Activated CD4-positive, CD25-positive, alpha-beta regulatory T cell treated with anti-CD3 and anti-CD28 coated beads, Interleukin-2, amount 50 U/mL, for 16 hours (primary cell): Measurements from ENCODE around the gene MAPRE3.

Experiments used
- DNase-seq: peaks from one replicate; pipeline ENCODE4 v3.0.0-alpha.2; 2020; ENCODE audit warnings: low read depth, low spot score

Gene MAPRE3

DNA sequence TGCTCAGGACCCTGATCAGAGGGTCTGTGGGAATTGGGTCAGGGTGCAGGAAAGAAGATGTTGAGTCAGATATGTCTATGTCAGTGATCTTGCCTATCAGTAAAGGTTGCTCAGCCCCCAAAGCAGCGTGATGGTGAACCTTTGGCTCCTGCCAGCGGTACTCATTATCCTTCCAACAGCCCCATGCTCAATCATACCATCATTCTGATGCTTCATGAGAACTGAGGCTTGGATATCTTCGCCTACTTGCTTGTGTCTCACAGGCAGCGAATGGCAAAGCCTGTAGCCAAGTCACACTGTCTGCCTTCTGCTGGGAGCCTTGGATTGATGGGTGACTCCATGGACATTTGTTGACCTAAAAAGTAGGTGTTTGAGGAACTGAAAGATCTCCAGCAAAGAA, 43.3 kb downstream of the MAPRE3 start:
- no peak for DNase-seq

- DNase-seq, result no peak
Observed at GRCh38 chr2:27014771-27015433, 44.5 kb downstream of the MAPRE3 start.

- DNase-seq, result no peak
Observed at GRCh38 chr2:27016801-27017325, 46.4 kb downstream of the MAPRE3 start.

- no peak for DNase-seq
Observed at GRCh38 chr2:27018142-27018541, 47.7 kb downstream of the MAPRE3 start.

DNA sequence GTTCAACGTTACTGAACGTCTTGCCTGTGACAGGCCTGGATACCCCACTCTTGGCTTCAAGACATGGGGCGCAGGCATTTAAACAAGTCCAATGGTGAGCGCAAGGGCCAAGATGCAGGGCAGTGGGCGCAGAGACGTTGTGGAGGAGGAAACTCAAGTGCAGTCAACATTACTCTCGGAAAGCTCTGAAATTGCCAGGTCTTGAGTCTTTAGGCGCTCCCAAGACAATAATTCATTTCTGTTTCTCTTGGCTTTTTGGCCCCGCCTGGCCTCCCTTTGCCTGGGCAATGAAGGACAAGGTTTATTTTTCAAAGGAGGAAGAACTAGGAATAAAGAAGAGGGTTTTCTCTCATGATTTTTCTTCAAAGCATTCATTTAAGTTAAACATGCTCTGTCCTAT, 49.0 kb downstream of the MAPRE3 start:
- DNase-seq, result no peak

GRCh38 chr2:27019931-27020855, 49.8 kb downstream of the MAPRE3 start:
- DNase-seq, result no peak

- no peak for DNase-seq
Observed at GRCh38 chr2:27021253-27022049, 51.0 kb downstream of the MAPRE3 start.

DNA sequence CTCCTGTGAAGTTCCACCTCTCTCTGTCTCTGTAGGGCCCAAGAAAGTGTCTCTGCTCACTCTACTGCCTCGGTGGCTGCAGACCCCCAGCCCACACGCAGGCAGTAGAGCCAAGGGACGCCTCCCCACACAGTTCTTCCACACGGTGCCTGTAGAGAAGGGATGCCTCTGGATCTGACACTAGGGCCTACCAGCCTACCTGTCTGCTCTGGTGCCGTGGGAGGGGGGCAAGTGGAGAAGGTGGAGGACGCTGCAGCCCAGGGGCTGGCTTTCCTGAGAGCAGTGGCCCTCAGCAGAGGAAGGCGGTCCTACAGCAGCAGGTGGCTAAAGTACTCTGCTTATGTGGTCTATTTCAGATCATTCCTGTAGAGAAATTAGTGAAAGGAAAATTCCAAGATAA, 53.3 kb downstream of the MAPRE3 start:
- DNase-seq, result no peak

GRCh38 chr2:27024188-27024587, 53.8 kb downstream of the MAPRE3 start:
- no peak for DNase-seq

DNA sequence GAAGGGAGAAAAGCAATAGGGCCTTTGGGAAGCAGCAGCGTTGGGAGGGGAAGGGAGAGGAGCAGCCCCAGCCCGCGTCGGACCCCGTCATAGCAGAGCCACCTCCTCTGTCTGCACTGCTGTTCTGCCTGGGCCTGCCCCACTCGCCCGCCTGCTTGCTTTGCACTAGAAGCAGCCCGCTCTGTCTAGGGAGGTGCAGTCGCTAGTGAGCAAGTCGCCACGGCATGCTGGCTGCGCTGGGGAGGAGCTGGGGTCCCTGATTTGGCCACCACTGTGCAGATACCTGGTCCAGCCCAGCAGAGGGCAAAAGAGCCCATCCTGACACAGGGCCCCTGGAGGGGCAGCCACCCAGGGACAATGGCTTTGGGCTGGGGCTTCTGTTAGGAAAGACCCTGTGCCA, 54.4 kb downstream of the MAPRE3 start:
- no peak for DNase-seq

DNA sequence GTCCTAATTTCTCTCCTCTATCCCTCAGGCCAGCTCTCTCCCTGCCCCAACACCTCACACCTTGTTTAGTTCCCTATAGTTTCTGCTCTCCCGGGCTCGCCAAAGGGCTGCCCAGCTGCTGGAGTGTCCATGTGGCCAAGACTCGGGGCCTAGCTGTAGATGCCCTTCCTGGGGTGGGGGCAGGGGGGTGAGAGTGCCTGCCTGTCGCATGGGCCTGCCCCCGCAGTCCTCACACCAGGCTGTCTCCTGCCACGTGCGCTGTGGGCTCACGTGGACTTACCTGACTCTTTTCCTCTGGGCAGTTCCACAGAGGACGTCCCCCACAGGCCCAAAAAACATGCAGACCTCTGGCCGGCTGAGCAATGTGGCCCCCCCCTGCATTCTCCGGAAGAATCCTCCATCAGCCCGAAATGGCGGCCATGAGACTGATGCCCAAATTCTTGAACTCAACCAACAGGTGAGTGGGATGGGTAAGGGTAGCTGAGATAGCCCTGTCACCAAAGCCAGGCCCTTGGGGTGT, 54.9 kb downstream of the MAPRE3 start:
- no peak for DNase-seq

GRCh38 chr2:27025861-27026851, 55.7 kb downstream of the MAPRE3 start:
- no peak for DNase-seq

DNA sequence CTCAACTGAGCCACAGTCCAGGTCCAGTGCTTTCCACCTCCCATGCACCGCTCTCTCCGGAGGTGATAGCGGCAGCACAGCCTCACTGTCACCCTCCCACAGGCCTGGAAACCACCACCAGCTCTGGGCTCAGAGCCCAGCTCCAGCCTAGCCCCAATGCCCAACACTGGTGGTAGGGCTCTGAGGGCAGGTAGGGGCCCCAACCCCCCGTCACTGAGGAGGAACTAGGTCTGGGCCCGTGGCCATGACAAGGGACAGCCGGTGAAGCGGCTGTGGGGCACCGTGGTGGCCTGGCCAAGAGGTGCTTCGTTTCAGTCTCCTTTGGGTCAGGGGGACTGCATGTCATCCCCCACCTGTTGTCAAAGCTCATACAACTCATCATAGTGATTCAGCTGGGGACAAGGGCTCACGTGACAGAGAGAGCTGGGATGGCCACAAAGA, 56.8 kb downstream of the MAPRE3 start:
- DNase-seq, result no peak

GRCh38 chr2:27029051-27029450, 58.6 kb downstream of the MAPRE3 start:
- no peak for DNase-seq

- DNase-seq, result peak; percentile 64
Observed at GRCh38 chr2:27032495-27033252, 62.2 kb downstream of the MAPRE3 start, which contains the start of gene TMEM214. TSS of gene TMEM214 (plus strand) at chr2:27032965. CDS start at chr2:27033016, 51 bp downstream.

DNA sequence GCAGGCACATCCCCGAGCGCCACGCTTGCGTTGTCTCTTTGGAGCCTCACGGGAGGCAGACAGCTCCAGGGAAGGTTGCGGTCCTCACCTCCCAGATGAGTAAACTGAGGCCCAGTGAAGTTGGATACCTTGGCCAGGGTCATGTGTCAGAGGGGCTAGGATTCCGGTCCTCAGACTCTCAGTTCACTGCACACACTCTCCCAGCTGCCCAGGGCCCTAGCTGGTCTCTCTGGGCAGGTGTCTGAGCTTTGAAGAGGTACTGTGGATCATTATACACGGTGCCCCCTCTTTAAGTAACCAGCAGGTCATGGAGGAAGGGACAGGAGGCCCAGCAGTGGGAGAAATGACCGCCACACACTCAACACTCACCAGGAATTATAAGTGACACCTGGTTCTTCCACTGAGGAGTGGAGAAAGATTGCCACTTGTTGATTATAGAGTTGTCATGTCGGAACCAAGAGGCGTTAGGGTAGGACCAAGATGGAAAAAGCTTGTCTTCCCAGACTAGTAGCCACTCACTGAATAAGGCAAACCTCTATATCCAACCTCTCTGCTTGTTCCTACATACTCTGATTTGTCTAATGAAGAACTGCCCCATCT, 62.9 kb downstream of the MAPRE3 start:
- no peak for DNase-seq

DNA sequence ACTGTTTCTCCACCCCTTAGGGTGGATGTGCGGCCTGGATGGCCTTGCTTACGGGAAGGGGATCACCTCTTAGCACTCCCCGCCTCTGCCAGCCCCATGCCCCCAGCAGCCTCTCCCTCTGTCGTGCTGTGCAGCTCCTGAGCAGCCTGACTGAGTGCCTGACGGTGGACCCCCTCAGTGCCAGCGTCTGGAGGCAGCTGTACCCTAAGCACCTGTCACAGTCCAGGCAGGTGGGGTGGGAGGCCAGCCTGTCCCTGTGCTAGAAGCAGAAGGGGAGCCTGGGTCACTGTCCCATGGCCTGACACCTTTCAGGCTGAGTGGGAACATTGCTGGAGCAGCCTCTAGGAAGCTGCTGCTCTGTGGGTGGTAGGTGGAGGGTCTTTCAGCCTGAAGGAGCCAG, 67.6 kb downstream of the MAPRE3 start:
- DNase-seq, result no peak

GRCh38 chr2:27038631-27039339, 68.3 kb downstream of the MAPRE3 start:
- no peak for DNase-seq
